HEK293 (cell line): ENCODE results near the gene CHRNA9.

ENCODE experiments used
- CTCF ChIP-seq: fragments of 450-650 bp; formaldehyde crosslinking; IDR thresholded peaks from 2 replicates; pipeline ENCODE4 v1.5.1; 2016; ENCODE audit warnings: missing biosample characterization, missing genetic modification characterization
- ZBTB8A ChIP-seq: fragments of 450-650 bp; formaldehyde crosslinking; IDR thresholded peaks from 2 replicates; pipeline ENCODE4 v1.5.1; 2016; ENCODE audit warnings: missing biosample characterization, missing genetic modification characterization
- ZFHX2 ChIP-seq: fragments of 450-650 bp; formaldehyde crosslinking; conservative IDR thresholded peaks from 2 replicates; pipeline ENCODE4 v1.5.1; 2016; ENCODE audit warnings: missing biosample characterization, missing genetic modification characterization
- ZNF558 ChIP-seq: fragments of 450-650 bp; formaldehyde crosslinking; IDR thresholded peaks from 2 replicates; pipeline ENCODE4 v1.5.1; 2016; ENCODE audit warnings: missing biosample characterization, missing genetic modification characterization
- ZNF560 ChIP-seq: fragments of 450-650 bp; formaldehyde crosslinking; IDR thresholded peaks from 2 replicates; pipeline ENCODE4 v1.5.1; 2017; ENCODE audit warnings: missing biosample characterization, missing genetic modification characterization, borderline replicate concordance
- ZSCAN4 ChIP-seq: fragments of 450-650 bp; formaldehyde crosslinking; IDR thresholded peaks from 2 replicates; pipeline ENCODE4 v1.5.1; 2017; ENCODE audit warnings: missing biosample characterization, missing genetic modification characterization

GRCh38 chr4:40325406-40326019 is 9.6 kb upstream of the CHRNA9 start:
- TF ChIP-seq ZBTB8A (tag by site-specific recombination) (no peak), ZNF560 (tag by site-specific recombination) (no peak), CTCF (no peak; the same call in none of the 2 replicates), ZFHX2 (tag by site-specific recombination) (no peak), ZSCAN4 (tag by site-specific recombination) (no peak), ZNF558 (no peak)
